ENCODE data around the gene GYG2.

GRCh38 chrX:2888309-2888708 lies 59.6 kb downstream of the GYG2 start:
- TF ChIP-seq CTCF (IDR thresholded peaks at IDR 0.05 in 2 of 3, conservative IDR thresholded peaks at IDR 0.05 in 1 of 3; ENCODE audit: borderline replicate concordance in 1 of 3, insufficient read depth in 1 of 3, low read depth in 2 of 3, low read length in 2 of 3) (no peak), EZH2phosphoT487 (IDR thresholded peaks at IDR 0.05; ENCODE audit: borderline replicate concordance) (no peak), RAD21 (IDR thresholded peaks at IDR 0.05; ENCODE audit: low read depth) (no peak), EZH2 (IDR thresholded peaks at IDR 0.05) (no peak), POLR2A (IDR thresholded peaks at IDR 0.05; ENCODE audit: borderline replicate concordance, extremely low read depth, insufficient read depth, insufficient read length) (no peak), ELF1 (IDR thresholded peaks at IDR 0.05; ENCODE audit: borderline replicate concordance, low read depth) (no peak), SIN3A (IDR thresholded peaks at IDR 0.05; ENCODE audit: low read depth) (no peak), JUND (IDR thresholded peaks at IDR 0.05) (no peak)
- TF ChIP-seq, protein P1, sequence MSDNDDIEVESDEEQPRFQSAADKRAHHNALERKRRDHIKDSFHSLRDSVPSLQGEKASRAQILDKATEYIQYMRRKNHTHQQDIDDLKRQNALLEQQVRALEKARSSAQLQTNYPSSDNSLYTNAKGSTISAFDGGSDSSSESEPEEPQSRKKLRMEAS (IDR thresholded peaks at IDR 0.05), result no peak

All from HCT116 (cell line).